Measurements from ENCODE around the gene ACSF2. TPM values are rescaled to one million over a fixed set of nuclear protein-coding genes. Genes with fewer than 3 reads are reported as not detected.

ACSF2 gene
- total RNA-seq, 1 donor from 2014 or later = 56.1 TPM

DNA sequence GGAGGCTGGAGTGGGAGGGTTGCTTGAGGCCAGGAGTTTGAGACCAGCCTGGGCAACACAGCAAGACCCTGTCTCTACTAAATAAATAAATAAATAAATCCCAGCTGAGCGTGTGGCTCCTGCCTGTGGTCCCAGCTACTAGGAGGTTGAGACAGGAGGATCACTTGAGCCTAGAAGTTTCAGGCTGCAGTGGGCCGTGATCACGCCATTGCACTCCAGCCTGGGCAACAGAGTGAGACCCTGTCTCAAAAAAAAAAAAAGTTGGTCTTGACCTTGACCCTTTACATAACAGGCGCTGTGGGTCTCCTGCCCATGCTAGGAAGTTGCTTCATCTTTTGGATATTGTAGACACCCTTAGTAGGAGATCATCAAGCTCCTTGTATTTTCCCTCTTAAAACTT is 11.4 kb downstream of the ACSF2 start:
- no peak for DNase-seq (ENCODE audit: low spot score)
- ATAC-seq = no peak

DNA sequence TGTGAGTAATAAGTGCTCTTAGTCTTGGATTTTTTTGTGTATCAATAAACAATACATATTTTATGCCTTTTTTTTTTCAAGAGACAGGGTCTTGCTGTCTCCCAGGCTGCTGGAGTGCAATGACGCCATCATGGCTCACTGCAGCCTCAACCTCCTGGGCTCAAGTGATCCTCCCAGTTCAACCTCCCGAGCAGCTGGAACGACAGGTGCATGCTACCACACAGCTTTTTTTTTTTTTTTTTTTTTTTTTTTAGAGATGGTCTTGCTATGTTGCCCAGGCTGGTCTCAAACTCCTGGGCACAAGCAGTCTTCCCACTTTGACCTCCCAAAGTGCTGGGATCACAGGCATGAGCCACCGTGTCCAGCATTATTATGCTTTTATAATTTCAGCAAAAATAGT is 13.0 kb downstream of the ACSF2 start:
- DNase-seq (ENCODE audit: low spot score) = no peak
- no peak for ATAC-seq

GRCh38 chr17:50440172-50440837 is 14.3 kb downstream of the ACSF2 start:
- peak; percentile 94 for ATAC-seq
- DNase-seq (ENCODE audit: low spot score) = peak; percentile 93

- DNase-seq (ENCODE audit: low spot score) (no peak), ATAC-seq (no peak)
Observed at GRCh38 chr17:50440838-50441829, 15.1 kb downstream of the ACSF2 start.

DNA sequence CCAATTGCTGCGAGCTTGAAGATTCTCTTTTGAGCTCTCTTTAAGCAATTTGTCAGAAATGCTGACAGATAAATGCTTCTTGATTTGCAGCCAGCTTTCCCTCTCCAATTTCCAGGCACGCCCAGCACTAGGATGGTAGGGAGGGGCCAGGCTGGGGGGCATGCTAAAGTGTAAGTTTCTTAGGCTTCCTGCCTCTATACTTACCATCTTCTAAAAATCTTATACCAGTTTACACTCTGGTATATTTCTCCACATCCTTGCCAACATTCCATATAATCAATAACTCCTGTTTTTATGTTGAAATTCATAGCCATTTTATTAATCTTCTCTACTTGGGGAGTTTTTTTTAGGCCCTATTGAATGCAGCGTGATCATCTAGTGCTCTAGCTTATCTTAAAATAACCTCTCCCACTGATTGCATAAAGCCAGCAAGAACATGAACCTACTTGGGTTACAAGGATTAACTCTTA is 17.5 kb downstream of the ACSF2 start:
- DNase-seq (ENCODE audit: low spot score) (no peak), ATAC-seq (no peak)

- DNase-seq (ENCODE audit: low spot score) = no peak
Observed at GRCh38 chr17:50444841-50445715, 19.1 kb downstream of the ACSF2 start.

DNA sequence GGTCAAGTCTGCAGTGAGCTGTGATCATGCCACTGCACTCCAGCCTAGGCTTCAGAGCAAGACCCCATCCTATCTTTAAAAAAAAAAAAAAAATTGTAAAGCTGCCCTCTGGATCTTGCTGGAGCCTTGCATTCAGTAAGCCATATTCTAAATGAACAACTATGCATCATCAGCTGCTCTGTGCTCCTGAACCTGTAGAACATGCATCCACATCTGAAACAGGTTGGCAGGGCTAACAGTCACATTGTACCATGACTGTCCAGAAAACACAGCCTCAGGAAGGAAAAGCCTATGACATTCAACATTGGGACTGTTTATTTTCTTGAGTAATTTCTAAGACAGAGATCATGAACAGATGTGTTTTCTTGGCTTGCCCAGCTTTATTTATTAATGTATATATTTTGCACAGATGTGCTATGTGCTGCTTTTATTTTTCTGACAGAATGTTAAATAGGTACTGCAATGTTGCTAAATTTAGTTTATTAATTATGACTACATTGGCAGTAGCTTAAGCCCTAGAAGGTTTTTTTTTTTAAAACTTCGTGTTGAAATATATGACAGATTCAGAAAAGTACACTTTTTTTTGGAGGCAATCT is 19.8 kb downstream of the ACSF2 start:
- DNase-seq (ENCODE audit: low spot score) (no peak), ATAC-seq (no peak)

More at GRCh38 chr17:50444841-50445715, 19.1 kb downstream of the ACSF2 start:
- no peak for ATAC-seq

DNA sequence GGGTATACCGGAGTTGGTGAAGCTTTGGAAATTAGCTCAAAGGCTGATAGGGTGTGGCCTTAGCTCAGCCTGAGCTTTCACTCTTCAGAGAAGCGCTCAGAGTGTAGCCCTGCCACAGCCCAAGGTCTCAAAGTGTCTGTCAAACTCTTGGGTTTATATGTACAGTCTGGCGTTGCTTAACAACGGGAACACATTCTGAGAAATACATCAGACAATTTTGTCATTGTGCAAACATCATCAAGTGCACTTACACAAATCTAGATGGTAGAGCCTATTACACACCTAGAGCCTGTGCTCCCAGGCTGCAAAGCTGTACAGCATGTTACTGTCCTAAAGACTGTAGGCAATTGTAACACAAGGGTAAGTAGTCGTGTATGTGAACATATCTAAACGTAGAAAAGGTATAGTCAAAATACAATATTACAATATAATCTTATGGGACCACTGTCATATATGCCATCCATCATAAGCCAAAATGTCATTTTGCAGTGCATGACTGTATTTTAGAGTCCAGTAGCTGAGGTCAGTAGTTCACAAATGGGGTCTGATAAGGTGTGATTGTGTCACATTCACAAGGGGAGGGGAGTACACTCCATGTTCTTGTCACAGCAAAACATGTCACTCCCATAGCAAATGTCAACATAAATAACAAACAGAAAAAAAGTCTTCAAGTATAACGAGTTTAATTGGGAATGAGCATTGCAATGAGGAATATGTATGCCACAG is 22.0 kb downstream of the ACSF2 start:
- peak; percentile 25 for ATAC-seq
- no peak for DNase-seq (ENCODE audit: low spot score)

DNA sequence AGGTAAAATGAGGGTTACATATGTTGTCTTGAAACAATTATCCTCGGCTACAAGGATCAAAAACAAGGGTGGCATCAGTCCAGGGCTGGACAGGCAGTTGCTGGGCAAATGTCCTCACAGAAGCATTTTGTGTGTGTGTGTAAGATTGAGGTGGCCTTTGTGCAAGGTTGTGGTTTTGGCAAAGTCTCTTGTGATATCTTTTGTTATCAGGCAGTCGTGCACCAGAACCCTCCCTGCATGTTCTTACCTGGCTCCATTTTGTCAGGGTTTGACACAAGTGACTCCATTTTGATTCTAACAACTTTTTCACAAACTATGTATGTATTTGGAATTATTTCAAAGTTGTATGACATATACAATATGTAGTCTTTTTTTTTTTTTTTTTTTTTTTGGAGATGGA is 22.6 kb downstream of the ACSF2 start:
- ATAC-seq (peak; percentile 48), DNase-seq (ENCODE audit: low spot score) (no peak)

- DNase-seq (ENCODE audit: low spot score) = no peak
- ATAC-seq = no peak
Observed at GRCh38 chr17:50451943-50452629, 26.1 kb downstream of the ACSF2 start.

- ATAC-seq (no peak), DNase-seq (ENCODE audit: low spot score) (no peak)
Observed at GRCh38 chr17:50452630-50453300, 26.7 kb downstream of the ACSF2 start.

GRCh38 chr17:50453901-50454300 is 27.9 kb downstream of the ACSF2 start:
- DNase-seq (ENCODE audit: low spot score) = no peak
- no peak for ATAC-seq

- no peak for DNase-seq (ENCODE audit: low spot score)
- ATAC-seq = no peak
Observed at GRCh38 chr17:50457621-50458020, 31.6 kb downstream of the ACSF2 start.

- ATAC-seq (no peak), DNase-seq (ENCODE audit: low spot score) (no peak)
Observed at GRCh38 chr17:50458270-50458669, 32.3 kb downstream of the ACSF2 start.

- DNase-seq (ENCODE audit: low spot score) (peak; percentile 87), ATAC-seq (peak; percentile 74)
Observed at GRCh38 chr17:50458701-50459676, 33.0 kb downstream of the ACSF2 start.

GRCh38 chr17:50459756-50460155 is 33.7 kb downstream of the ACSF2 start:
- DNase-seq (ENCODE audit: low spot score) (no peak), ATAC-seq (no peak)

- no peak for DNase-seq (ENCODE audit: low spot score)
Observed at GRCh38 chr17:50460831-50461526, 35.0 kb downstream of the ACSF2 start.

More at GRCh38 chr17:50460831-50461526, 35.0 kb downstream of the ACSF2 start:
- ATAC-seq = no peak

All from left lobe of liver (tissue), 2 donors.